RWPE2 (cell line): Measurements from ENCODE around the gene ZSCAN21.

Source experiments
- ATAC-seq: fragments of 200-7000 bp; cut with Tn5 transposase; 3 replicates; pipeline ENCODE4 v1.9.1; 2021; ENCODE audit warnings: low read depth
- DNase-seq: peaks from one replicate; pipeline ENCODE4 v3.0.0-alpha.2; 2020; ENCODE audit warnings: low spot score
- H3K27ac ChIP-seq: fragments of 450-650 bp; 2 replicates; pipeline ENCODE4 v1.5.1; 2017; ENCODE audit warnings: mild to moderate bottlenecking; ENCODE audit not compliant: poor library complexity, severe bottlenecking
- H3K27me3 ChIP-seq: fragments of 250-450 bp; sonication (Bioruptor Pico); 2 replicates; pipeline ENCODE4 v1.5.1; 2021; ENCODE audit warnings: mild to moderate bottlenecking, moderate library complexity; ENCODE audit not compliant: insufficient read depth, poor library complexity, severe bottlenecking
- H3K36me3 ChIP-seq: fragments of 250-450 bp; sonication (Bioruptor Pico); 2 replicates; pipeline ENCODE4 v1.5.1; 2020; ENCODE audit warnings: low read depth, mild to moderate bottlenecking, moderate library complexity
- H3K4me1 ChIP-seq: fragments of 250-450 bp; sonication (Bioruptor Pico); 2 replicates; pipeline ENCODE4 v1.5.1; 2021; ENCODE audit warnings: mild to moderate bottlenecking, moderate library complexity; ENCODE audit not compliant: insufficient read depth, poor library complexity, severe bottlenecking
- H3K4me3 ChIP-seq: fragments of 250-450 bp; sonication (Bioruptor Pico); 2 replicates; pipeline ENCODE4 v1.5.1; 2021; ENCODE audit warnings: mild to moderate bottlenecking, moderate library complexity; ENCODE audit not compliant: severe bottlenecking
- H3K9me3 ChIP-seq: fragments of 250-450 bp; sonication (Bioruptor Pico); 2 replicates; pipeline ENCODE4 v1.5.1; 2021; ENCODE audit warnings: mild to moderate bottlenecking, moderate library complexity; ENCODE audit not compliant: severe bottlenecking
- CTCF ChIP-seq: fragments of 450-650 bp; IDR thresholded peaks from one replicate; pipeline ENCODE4 v1.5.1; 2017; ENCODE audit warnings: mild to moderate bottlenecking, moderate library complexity; ENCODE audit not compliant: poor library complexity, severe bottlenecking

ZSCAN21 gene

DNA sequence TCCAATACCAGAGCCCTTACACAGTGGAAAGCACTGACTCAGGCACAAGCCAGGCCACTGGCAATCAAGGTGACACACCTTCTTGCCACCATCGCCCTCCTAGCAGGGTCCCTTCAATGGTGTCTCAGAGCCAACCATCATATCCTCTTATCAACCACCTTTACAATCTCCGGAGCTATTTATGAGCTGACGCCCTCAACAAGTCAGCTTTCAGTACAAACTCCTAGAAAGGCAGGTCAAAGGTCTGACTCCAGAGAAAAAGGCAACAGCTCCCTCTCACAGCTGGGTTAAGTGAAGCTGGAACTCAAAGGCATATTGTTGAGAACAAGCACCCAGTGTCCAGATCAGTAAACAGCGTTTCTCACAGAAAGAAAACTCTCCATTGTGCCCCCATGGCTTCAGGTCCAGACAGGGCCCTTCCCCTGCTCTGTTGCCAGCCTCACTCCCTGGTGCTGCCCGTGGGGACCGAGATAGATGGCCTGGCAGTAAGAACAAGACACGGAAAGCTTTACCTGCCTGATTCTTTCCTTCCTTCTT lies 29.5 kb downstream of the ZSCAN21 start:
- no peak for DNase-seq
- Histone ChIP-seq H3K4me3 (no peak overlapping the region), H3K27me3 (no peaks in the 10 kb centered on the region), H3K36me3 (peaks cover 62% of the 10 kb centered on the region), H3K4me1 (peaks cover 9% of the 10 kb centered on the region), H3K27ac (no peak overlapping the region), H3K9me3 (no peaks in the 10 kb centered on the region)
- TF ChIP-seq CTCF, result no peak
- ATAC-seq, result no peak

- DNase-seq (no peak), ATAC-seq (peak; percentile 32)
- TF ChIP-seq CTCF, result no peak
- peak overlapping the region; percentile 97 for H3K4me3 ChIP-seq
- no peaks in the 10 kb centered on the region for H3K9me3 ChIP-seq
- H3K4me1 ChIP-seq, result peaks cover 9% of the 10 kb centered on the region
- no peaks in the 10 kb centered on the region for H3K27me3 ChIP-seq
- peaks cover 42% of the 10 kb centered on the region for H3K36me3 ChIP-seq
- H3K27ac ChIP-seq, result peak overlapping the region; percentile 33
These were observed 31.4 kb downstream of the ZSCAN21 start for GRCh38 chr7:100080907-100081534.

- ATAC-seq (peak; percentile 87), DNase-seq (peak; percentile 97)
- Histone ChIP-seq H3K27ac (peak within 1 kb of the TSS; percentile 33), H3K27me3 (no peaks in the 10 kb centered on the region), H3K9me3 (no peaks in the 10 kb centered on the region), H3K4me1 (peaks cover 10% of the 10 kb centered on the region), H3K36me3 (peaks cover 36% of the 10 kb centered on the region), H3K4me3 (peak within 1 kb of the TSS; percentile 97)
- peak; percentile 98 for TF ChIP-seq CTCF
These were observed 32.0 kb downstream of the ZSCAN21 start, which contains the start of gene ZNF3 for GRCh38 chr7:100081535-100082102. TSS of gene ZNF3 (minus strand) at chr7:100081723. CDS start at chr7:100077357, 4,366 bp downstream.

DNA sequence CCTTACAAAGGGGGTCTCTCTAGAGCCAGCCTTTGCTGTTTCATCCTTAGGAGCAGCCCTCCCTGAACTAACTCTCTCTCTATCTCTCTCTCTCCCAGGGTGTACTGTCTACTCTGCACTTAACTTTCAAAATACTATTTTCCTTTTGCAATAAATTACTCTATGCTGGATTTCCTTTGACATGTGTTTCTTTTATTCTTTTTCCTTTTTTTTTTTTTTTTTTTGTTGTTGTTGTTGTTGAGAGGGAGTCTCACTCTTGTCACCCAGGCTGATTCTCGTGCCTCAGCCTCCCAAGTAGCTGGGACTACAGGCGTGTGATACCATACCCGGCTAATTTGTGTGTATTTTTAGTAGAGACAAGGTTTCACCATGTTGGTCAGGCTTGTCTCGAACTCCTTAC lies 33.4 kb downstream of the ZSCAN21 start:
- Histone ChIP-seq H3K4me1 (peaks cover 20% of the 10 kb centered on the region), H3K27me3 (no peaks in the 10 kb centered on the region), H3K4me3 (no peak overlapping the region), H3K27ac (no peak overlapping the region), H3K9me3 (no peaks in the 10 kb centered on the region), H3K36me3 (peaks cover 23% of the 10 kb centered on the region)
- TF ChIP-seq CTCF, result no peak
- ATAC-seq (no peak), DNase-seq (no peak)

- DNase-seq, result no peak
- H3K4me1 ChIP-seq, result peaks cover 21% of the 10 kb centered on the region
- H3K4me3 ChIP-seq, result no peak overlapping the region
- no peaks in the 10 kb centered on the region for H3K9me3 ChIP-seq
- ATAC-seq, result no peak
- TF ChIP-seq CTCF, result no peak
- H3K27ac ChIP-seq, result no peak overlapping the region
- H3K36me3 ChIP-seq, result peaks cover 5% of the 10 kb centered on the region
- H3K27me3 ChIP-seq, result no peaks in the 10 kb centered on the region
These were observed 35.9 kb downstream of the ZSCAN21 start for GRCh38 chr7:100085515-100085914.
